Testis (tissue), 2 donors: ENCODE data around the gene ICAM5.

Experiments used
- CTCF ChIP-seq, 3 experiments: fragments of 450-650 bp in 2 of 3; fragments of 200-600 bp in 1 of 3; sonication (generic) in 1 of 3; IDR thresholded peaks; one replicate each; pipeline ENCODE4 v1.5.1; 2016 to 2019; ENCODE audit warnings: antibody characterized with exemption in 3 of 3, mild to moderate bottlenecking in 2 of 3, moderate library complexity in 1 of 3
- POLR2A ChIP-seq: fragments of 450-650 bp; IDR thresholded peaks from one replicate; pipeline ENCODE4 v1.6.1; 2017; ENCODE audit warnings: antibody characterized with exemption, mild to moderate bottlenecking, moderate library complexity

DNA sequence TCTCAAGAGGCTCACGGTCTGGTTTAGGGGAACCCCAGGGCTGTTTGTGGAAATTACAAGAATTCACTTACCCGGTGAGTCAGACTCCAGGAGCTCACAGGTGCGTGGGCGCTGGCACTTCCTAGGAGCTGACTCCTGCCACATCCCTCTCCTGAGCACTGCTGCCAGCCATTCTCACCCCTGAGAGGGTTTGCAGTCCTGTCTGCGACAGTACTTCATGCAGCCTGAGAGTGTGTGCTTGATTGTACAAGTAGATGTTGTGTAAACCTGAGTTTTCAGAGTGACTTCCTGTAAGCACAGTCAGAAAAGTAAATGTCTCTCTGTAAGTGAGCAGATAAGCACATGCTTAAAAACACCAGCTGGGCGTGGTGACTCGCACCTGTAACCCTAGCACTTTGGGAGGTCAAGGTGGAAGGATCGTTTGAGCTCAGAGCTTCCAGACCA is 29.6 kb upstream of the ICAM5 start:
- TF ChIP-seq CTCF (IDR thresholded peaks at IDR 0.05): no peak
- no peak for TF ChIP-seq POLR2A
